AG09319 (cell line): ENCODE data around the gene GCK.

Experiments used
- DNase-seq: peaks from one replicate; pipeline ENCODE4 v3.0.0-alpha.2; 2010; ENCODE audit warnings: low read depth; ENCODE audit errors: extremely low read depth
- CTCF ChIP-seq: IDR thresholded peaks from 2 replicates; pipeline ENCODE4 v1.5.1; 2011; ENCODE audit warnings: low read depth, mild to moderate bottlenecking, inconsistent platforms, low read length, moderate library complexity

Gene GCK

DNA sequence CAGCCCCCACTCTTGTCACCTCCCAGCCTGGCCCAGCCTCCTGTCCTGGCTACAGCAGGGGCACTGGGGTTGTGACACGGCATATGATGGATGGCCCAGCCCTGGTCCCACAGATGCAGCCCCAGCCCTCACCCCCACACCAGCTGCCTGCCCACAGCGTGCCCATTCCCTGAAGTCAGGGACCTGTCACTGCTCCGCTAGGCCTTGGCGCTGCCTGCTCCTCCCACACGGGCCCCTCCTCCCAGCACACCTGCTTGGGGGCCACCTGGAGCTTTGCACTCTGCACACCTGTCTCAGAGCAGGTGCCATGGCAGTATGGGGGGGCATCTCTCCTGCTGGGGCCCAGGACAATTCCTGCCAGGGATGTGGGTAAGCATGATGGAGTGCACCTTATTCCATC is 3.5 kb downstream of the GCK start:
- no peak for DNase-seq
- TF ChIP-seq CTCF = no peak

DNA sequence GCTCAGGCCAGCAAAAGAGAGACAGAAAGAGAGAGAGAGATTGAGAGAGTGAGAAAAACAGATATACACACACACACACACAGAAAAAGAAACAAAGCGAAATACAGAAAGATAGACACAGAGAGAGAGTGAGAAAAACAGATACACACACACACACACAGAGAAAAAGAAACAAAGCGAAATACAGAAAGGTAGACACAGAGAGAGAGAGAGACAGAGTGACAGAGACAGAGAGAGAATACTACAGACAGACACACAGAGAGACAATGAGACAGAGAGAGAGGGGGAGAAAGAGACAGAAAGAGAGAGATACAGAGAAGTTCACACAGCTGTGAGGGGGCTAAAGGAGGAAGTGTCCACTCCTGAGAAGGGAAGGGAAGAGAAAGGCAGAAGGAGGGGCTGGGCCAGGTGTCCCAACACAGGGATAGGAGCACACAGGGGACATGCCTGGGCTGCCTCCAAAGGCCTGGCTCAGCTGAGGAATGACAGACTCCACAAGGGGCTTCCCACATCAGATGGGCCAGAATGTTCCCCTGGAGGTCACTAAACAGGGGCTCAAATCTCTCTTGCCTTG is 4.3 kb downstream of the GCK start:
- no peak for TF ChIP-seq CTCF
- DNase-seq = no peak

GRCh38 chr7:44184206-44184872 is 4.9 kb downstream of the GCK start:
- DNase-seq = no peak
- TF ChIP-seq CTCF = no peak

DNA sequence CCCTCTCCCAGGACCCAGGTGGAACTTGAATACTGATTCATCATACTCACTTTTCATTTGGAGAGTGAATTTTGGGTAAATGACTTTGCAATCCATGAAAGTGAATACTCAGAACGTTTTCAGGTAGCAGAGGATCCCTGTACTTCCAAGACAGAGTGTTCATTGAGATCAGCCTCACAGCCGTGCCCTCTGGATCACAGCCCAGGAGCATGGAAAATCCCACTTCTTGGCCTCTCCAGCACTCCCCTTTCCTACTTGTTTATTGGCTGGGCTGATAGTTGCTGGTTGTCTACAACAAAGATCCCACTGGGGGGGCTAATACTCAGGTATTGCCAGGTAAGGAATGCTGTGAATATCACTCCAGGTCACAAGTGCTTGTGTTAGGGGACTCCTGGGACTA is 5.9 kb downstream of the GCK start:
- DNase-seq = no peak
- no peak for TF ChIP-seq CTCF

DNA sequence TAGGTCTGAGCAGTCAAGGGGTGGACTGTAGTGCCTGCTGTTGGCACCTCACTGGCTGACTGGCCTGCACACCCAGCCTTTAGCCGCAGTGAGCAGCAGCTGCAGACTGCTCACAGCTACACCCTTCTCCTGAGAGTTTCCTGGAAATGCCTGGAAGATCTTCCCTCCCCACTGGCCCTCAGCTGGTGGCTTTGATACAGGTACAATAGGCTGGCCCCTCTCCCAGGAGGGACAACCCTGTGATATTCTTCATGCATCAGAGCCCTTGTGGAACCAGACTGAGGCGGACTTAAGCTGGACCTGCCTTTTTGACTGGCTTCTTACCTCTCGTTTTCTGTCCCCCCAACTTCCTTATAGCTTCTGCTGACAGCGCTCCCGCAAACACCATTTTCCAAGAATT is 6.4 kb downstream of the GCK start:
- TF ChIP-seq CTCF = no peak
- DNase-seq = no peak

- DNase-seq = no peak
- TF ChIP-seq CTCF = no peak
Measured at GRCh38 chr7:44180631-44181030, 8.6 kb downstream of the GCK start.

- no peak for DNase-seq
- TF ChIP-seq CTCF = no peak
Measured at GRCh38 chr7:44177570-44178131, 11.6 kb downstream of the GCK start.
